GM21576 (cell line): ENCODE results near the gene PLCH2.
"Not testable (repeated sequence)": the region's sequence is repeated elsewhere in the genome, so short reads cannot be mapped to it uniquely, and the experiment has no call there.

ENCODE experiments used
- ATAC-seq: cut with Tn5 transposase; IDR thresholded peaks from one replicate; pipeline ENCODE4 v1.9.1; 2021; ENCODE audit warnings: mild to moderate bottlenecking, moderate library complexity; ENCODE audit not compliant: unreplicated experiment

PLCH2 gene

DNA sequence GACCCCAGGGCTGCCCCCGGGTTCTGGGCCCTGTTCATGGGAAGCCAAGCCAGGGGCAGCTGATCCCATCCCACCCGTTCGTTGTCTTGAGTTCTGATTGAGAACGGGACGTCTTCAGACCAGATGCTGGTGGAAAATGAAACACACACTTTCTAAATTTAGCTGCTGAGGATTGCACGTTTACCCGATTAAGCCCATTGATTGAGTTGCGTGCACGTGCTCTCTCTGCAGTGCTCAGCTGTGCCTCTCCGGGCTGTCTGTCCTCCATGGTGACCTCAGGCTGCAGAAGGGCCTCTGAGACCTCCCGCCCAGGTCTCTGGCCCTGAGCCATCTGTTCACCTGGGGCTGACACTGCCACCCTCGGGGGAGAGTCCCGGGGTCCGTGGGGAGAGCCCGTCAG is 36.7 kb upstream of the PLCH2 start:
- no peak for ATAC-seq

DNA sequence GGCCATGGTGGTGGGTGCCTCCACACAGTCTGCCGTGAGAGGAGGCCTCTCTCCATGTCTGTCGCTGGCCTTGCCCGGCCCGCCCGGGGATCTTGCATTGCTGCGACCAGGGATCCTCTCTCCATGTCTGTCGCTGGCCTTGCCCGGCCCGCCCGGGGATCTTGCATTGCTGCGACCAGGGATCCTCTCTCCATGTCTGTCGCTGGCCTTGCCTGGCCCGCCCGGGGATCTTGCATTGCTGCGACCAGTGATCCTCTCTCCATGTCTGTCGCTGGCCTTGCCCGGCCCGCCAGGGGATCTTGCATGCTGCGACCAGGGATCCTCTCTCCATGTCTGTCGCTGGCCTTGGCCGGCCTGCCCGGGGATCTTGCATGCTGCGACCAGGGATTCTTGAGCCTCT is 35.7 kb upstream of the PLCH2 start:
- not testable (repeated sequence) for ATAC-seq

DNA sequence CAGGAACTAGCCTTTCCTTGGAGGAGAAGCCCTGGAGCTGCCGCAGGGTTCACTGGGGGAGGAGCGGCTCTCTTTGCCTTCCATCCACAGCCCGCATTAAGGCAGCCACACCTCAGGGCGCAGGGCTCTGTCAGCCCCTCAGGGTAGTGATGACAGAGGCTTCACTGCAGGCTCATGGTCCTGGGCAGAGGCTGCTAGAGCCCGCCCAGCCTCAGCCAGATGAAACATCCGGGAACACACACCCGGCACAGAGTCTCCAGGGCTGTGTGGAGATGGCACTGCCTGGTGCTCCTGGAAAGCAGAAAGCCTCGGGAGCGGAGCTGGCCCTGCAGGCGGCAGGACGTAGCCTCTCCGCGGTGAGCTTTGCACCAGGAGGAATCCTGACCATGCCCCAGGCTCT is 34.3 kb upstream of the PLCH2 start:
- no peak for ATAC-seq

DNA sequence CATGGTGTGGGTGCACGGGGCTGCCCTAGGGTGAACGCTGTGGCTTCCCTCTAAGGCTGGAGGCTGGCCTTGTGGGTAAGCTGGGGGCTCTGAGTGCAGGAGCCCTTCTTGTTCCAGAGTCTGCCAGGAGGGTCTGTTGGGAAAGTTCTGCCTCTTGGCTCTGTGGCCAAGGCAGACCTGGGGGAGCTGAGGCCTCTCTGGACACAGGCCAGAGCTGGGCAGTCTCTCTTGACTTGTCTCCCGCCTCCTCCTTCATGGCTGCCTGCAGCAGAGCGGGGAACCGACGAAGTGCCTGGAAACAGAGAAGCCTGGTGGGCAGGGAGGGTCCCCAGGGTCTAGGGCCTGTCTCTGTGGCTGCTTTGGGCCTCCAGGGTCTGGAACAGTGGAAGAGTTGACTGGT is 33.4 kb upstream of the PLCH2 start:
- no peak for ATAC-seq

DNA sequence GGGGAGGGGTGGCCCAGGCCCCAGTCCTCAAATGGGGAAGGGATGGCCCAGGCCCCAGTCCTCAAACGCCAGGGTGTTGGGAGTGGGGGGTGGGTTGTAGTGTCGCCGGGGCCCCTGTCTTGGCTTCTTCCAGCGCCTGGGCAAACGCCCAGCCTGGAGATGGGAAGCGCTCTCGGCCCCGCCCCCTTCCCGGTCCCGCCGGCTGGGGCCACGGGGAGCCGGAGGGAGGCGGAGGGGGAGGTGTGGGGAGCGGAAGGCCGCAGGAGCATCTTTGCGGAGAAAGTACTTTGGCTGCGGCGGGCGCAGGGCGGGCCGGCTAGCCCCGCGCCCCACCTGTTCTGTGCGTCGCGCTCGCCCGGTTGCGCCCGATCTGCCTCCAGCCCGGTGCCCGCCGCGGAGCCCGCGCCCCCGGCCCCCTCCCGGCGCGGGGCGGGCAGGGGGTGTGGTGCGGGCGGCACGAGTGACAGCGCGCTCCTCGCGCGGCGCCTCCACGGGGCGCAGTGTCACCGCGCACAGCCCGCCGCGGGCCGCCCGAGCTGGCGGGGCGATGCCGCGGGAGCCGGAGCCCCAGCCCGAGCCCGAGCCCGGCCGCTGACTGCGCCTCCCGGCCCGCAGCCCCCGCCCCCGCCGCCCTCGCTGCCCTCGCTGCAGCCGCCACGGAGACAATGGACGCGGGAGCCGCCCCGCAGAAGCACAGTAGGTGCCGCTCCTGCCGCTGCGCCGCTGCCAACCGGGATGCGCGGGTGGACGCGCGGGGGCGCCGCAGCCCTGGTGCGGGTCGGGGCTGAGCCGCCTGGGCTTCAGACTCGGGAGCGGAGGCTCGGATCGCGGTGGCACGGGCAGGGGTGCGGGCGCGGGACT is 32.6 kb upstream of the PLCH2 start:
- ATAC-seq: no peak

DNA sequence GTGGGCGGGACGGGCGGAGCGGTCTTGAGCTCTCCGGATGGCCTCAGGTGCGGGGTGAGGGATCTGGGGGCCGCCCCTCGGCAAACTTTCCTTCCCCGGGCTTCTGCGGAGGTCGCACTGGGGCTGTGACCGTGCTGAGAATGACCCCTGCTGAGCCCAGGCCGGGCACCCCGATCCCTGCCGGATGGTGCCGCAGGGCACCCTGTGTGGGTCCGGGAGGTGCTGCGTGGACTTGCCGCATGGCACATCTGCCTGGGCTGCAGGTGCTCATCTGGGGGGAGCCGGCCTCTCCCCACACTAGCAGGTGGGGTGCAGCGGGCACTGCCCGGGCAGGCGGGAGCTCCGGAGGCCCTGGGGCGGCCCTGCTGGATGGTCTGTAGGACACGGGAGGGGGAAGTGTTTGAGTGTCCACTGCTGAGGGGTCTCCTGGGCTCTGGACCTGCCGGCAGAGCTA is 31.9 kb upstream of the PLCH2 start:
- ATAC-seq: no peak

DNA sequence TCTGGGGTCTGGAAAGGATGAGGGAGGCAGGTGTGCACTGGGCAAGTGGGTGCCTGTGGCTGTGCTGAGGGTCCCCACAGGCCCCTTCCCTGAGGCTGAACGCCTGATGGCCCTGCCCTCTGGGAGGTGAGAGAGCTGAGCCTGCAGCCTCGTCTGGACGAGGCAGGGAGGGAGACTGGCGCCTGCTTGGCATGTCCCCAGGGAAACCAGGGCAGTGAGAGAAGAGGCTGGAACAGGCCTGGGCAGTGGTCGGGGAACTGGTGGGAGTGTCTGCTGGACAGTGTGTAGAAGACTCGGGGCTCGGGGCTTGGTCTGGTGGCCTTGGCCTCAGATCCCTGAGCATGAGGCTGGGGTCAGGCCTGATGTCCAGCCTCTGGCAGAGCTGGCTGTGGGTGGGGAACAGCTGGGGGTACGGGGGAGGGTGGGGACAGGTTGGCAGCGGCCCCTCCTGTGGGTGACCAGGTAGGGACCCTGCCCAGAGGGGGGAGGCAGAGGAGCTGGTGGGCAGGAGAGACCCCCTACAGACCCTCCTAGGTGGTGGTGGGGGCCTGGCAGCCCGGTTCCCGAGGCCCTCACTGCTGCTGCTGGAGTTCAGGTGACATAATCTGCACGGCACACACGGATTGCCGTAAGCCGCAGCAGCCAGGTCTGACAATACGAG is 30.8 kb upstream of the PLCH2 start:
- ATAC-seq: no peak

DNA sequence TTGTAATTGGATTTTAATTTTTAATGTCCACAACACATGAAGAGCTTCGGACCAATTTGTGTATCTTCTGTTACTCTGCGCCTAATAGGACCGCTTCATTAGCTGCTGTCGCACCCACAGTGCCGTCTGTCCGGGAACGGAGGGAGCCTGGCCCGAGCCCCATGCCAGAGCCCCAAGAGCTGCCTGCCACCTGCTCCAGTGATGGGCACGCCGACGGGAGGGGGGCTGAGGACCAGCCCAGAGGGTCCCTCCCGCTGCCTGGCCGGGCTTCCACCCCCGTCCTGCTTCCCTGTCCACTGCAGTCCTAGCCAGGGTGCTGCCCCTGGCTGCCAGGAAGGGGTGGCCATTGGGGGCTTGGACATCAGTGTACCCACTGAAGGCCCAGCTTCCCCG is 30.3 kb upstream of the PLCH2 start:
- no peak for ATAC-seq

DNA sequence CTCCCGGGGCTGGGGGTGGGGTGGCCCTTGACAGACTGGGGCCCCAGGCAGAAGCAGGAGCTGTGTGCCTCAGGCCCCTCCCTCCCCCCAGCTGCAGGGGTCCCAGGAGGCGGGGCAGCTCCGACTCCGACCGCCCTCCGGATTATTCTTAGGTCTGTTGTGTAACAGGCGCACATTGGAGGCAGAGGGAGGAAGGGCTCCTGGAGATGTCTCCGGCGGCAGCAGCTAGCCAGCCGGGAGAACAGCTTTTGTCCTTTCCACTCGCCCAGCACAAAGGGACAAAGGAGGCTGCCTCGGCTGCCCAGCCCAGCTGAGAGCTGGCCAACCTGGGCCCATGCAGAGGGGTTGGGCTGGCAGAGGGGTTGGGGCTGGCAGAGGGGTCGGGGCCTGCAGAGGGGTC is 29.7 kb upstream of the PLCH2 start:
- ATAC-seq: no peak

DNA sequence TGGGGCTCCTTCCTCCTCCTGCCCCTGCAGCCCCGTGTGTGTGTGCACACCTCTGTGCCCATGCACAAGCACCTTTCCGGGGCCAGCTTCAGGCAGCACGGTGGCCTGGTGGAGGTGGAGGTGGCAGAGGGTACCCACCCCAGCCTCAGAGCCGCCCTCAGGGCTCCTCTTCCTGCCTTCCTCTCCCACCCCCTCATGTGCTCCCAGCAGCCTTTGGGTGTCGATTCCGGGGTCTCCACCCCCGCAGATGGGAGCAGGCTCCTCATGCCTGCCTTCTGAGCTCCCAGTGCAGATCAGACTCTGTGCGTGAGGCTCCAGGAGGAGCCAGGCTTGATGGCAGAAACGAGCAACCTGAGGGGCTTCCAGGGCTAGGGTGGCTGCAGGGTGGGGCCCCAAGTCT is 29.2 kb upstream of the PLCH2 start:
- ATAC-seq: no peak

DNA sequence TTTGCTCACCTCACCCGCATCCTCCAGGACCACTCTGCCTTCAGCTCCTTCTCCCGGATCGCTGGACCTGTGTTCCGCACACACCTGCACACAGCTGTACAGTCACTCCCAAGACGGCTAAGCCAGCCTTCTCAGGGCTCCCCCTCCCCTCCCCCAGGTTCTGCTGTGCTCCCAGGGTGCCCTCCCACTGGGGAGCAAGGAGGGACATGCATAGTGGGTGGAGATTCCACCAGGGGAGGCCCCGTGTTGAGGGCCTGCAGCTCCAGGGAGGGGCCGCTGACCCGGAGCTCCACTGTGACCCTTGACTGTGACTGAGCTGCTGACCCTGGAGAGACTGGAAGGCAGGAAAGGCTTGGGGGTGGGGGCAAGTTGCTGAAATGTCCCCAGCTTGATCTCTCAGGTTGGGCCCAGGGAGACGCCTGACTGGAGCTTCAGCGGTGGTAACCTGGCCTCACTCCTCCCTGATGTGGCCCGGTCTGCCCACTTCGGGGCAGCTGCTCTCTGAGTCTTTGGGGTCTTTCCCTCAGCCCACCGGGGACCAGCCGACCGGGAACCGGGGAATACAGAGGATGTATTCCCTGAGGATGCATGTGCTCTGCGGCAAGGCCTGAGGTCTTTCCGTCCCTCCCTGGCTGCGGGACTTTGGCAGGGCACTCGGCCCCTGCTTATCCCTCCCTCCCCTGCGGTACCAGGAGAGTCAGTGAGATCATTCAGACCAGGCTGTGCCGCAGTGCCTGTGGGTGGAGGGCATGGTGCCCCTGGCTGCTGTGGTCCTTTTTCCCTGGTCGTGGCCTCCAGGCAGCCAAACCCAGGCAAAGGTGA is 28.6 kb upstream of the PLCH2 start:
- ATAC-seq: no peak

DNA sequence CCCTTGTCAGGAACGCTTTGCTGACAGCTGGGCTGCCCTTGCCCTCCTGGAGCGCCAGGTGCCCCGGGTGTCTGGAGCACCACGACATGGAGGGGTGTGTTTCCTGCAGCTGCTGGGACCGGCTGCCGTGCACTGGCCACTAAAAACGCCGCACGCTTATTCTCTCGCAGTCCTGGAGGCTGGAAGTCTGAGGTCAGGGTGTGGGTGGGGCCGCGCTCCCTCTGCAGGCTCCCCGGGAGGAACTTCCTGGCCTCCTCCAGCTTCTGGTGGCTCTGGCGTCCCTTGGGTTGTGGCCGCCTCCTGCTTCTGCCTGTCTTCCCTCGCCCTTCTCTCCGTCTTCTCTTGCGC is 28.0 kb upstream of the PLCH2 start:
- no peak for ATAC-seq

DNA sequence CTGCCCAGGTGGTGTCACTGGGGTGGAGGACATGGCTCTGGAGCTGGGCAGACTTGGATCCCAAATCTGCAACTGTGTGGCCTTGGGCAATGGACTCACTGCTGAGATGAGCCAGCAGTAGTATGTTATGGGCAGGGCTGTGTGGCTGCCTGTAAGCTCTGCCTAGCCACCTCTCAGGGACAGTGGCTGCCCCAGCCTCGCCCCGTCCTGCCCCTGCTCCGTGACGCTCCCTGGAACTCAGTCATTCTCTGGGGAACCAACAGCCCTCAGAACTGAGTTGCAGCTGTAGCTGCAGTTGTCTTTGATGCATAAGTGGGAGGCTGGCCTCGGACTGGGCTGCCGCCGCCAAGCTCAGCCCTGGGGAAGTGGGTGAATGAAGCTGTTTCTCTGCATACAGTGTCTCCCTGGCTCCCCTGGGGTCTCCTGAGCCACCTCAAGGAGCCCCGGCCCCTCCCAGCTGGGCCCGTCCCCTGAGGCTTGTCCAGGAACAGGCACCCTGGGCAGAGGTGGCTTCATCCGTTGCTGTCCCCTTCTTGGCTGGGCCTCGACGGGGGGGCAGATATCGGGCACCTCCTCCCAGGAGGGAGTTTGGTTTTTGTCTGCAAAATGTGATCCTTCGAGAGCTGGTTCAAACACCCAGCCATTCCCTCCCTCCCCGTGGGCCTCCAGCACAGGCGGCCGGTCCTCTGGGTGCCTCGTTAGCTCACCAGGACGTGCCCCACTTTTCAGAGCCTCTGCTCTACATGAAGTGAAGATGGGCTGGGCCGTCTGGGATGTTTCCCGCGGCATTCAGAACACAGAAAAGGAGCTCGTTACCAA is 26.2 kb upstream of the PLCH2 start:
- ATAC-seq: no peak

DNA sequence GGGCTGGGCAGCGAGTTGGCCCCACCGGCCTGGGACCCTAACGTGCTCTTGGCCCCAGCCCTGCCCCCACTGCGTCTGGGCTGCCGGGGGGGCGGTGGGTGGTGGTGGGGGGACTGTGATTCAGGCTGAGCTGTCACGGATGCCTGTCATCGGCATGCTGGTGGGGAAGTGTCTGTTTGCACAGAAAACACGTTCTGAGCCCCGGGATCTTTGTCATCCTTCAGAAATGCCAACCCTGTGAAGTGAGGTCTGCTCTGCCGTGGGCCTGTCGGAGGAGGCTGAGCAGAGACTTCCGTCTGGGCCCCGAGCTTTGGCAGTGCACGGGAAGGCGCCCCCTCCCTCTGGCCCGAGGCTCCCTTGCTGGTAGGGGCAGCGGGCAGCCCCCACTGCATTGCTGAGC is 24.3 kb upstream of the PLCH2 start:
- ATAC-seq: no peak

DNA sequence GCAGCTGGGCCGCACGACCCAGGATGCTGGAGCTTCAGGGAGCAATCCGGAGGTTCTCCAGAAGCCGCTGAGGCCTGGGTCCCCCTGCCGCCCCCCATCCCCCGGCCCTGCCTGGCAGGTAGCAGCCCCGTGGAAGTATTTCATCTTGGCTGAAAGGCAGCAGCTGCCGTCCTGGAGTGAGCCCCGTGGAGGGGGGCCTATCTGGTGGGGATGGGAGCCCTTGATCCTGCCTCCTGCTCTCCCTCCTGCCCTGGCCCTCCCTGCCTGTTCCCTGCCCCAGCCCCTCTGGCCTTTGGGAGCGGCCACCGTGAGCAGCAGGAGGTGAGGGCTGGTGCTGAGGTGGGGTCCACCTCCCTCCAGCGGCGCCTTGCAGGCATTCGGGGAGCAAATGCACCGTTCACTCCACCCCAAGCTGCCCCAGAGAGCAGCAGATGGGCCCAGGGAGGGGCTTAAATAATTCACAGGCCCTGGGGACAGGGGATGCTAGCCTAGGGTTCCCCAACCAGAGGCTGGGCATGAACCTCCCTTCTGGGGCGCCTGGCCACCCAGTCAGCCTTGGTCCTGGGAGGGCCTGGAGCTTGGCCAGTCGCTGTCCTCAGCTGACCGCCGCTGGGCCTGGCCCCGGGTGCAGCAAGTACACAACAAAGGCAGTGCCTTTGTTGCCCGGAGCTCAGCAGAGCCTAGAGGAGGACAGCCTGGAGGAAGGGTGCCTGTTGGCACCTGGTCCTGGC is 23.7 kb upstream of the PLCH2 start:
- ATAC-seq: no peak

DNA sequence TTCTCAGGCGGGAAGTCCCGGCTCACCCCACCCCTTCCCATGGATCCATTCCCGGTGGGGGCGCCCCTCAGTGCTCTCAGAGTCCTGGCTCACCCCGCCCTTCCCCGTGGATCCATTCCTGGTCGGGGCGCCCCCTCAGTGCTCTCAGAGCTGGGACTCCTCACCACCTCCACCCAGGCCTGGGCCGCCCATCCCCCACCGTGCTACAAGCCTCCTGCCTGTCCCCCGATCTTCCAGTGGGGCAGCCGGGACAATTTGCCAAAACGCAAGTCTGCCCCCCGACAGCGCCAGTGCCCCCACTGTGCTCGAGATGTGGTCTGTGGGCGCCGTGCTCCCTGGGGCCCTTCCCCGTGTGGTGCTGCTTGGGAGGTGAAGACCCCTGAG is 23.2 kb upstream of the PLCH2 start:
- no peak for ATAC-seq

DNA sequence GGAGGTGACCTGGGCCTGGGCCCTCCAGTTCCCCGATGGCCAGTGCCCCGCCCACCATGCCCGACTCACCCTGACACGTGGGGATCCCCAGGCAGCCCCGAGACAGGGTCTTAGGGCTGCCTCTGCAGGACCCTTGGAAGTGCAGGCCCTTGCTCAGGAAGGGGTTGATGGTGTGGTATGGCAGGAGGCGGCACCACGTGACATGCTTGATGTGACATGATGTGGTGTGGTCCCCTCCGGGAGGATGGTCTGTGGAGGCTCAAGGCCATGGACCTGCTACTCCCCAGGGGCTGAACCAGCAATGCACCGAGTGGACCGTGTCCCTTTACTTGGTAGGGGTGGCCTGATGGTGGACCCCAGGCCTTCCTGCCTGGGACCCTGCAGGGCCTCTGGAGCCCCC is 21.9 kb upstream of the PLCH2 start:
- ATAC-seq: no peak

DNA sequence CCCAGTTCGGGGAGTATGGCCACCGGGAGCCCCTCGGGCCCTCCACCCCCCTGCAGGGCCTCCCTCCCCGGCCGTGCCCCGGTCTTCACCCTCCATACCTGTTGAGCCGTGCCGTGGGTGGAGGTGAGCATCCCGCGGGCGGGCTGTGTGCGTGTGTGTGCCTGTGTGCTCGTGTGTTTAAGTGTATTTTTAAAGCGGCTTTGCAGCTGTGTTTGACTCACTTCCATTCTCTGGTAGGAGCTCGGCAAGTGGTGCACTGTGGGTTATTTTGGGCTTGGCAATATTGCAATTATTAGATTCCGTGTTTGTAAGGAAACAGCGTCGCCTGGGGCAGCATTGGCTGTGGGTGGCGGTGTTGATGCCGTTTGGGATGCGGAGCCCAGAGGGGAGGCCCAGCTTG is 20.3 kb upstream of the PLCH2 start:
- ATAC-seq: no peak

DNA sequence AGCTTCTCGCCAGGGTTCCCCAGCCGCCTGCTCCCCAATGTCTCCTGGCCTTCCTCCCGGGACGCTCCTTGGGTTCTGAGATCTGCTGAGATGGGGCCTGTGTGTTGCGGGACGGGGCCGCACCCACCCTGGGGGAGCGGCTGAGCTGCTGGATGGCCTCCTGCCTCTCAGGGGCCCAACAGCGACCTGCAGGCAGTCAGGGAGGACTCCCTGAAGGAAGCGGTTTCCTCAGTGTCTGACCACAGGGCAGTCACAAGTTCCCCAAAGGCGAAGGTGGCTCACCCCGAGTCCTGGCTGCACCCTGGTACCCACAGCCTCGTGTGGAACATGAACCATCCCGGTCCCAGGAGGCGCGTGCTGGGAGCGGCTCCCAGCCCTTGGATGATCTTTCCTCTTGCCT is 18.6 kb upstream of the PLCH2 start:
- no peak for ATAC-seq

DNA sequence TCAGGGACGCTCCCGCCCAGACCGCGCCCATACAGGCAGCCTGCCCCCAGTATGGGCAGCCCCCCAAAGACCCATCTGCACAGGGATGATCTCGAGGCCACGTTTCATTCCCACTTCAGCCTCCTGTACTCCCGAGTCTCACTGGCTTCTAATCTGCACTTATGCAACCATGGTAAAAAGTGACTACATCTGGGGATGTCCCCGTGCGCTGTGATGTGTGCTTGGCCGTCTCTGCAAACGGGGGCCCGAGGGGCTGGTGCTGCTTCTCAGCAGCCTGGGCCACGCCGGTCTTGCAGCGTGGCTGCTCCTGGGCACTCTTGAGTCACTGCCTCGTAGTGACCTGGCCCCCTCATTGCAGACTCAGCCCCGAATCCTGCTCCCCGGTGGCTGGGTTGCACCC is 17.4 kb upstream of the PLCH2 start:
- no peak for ATAC-seq
